K562 (cell line): ENCODE measurements around the gene RNF167. TPM values are rescaled to one million over a fixed set of nuclear protein-coding genes. Genes with fewer than 3 reads are reported as not detected.

Source experiments
- AFF1 ChIP-seq, 2 experiments: fragments of 450-650 bp; IDR thresholded peaks; 2 replicates each; pipeline ENCODE4 v1.6.1; 2018; ENCODE audit warnings: mild to moderate bottlenecking in 2 of 2, low read depth in 1 of 2; ENCODE audit not compliant: partially characterized antibody in 2 of 2
- CBX3 ChIP-seq, 2 experiments: IDR thresholded peaks; 1 replicate in 1 of 2; 2 replicates in 1 of 2; pipeline ENCODE4 v1.6.1; 2012; ENCODE audit warnings: inconsistent platforms in 2 of 2, low read length in 2 of 2, borderline replicate concordance in 1 of 2, control low read depth in 1 of 2
- FOXA3 ChIP-seq, 2 experiments: fragments of 450-650 bp in 1 of 2; sonication (generic) in 1 of 2; formaldehyde crosslinking; IDR thresholded peaks in 1 of 2; conservative IDR thresholded peaks in 1 of 2; 2 replicates each; pipeline versions ENCODE4 v1.4.0 to v1.8.0; 2020 to 2022; ENCODE audit warnings: mild to moderate bottlenecking in 2 of 2, missing genetic modification reagents in 1 of 2
- FOXP1 ChIP-seq: sonication (generic); formaldehyde crosslinking; IDR thresholded peaks from 2 replicates; pipeline ENCODE4 v1.8.0; 2022; ENCODE audit warnings: mild to moderate bottlenecking, missing genetic modification reagents
- ID3 ChIP-seq, 2 experiments: fragments of 250-450 bp in 1 of 2; fragments of 450-650 bp in 1 of 2; sonication (Bioruptor Pico) in 1 of 2; IDR thresholded peaks; 2 replicates each; pipeline versions ENCODE4 v1.6.1 to v1.8.0; 2016 to 2021; ENCODE audit warnings: mild to moderate bottlenecking in 2 of 2, moderate library complexity in 2 of 2, missing compliant biosample characterization in 1 of 2, missing genetic modification characterization in 1 of 2
- MYBL2 ChIP-seq, 2 experiments: fragments of 450-650 bp in 1 of 2; sonication (generic) in 1 of 2; formaldehyde crosslinking in 1 of 2; IDR thresholded peaks; 2 replicates each; pipeline versions ENCODE4 v1.6.1 to v1.8.1; 2017 to 2022; ENCODE audit warnings: borderline replicate concordance in 1 of 2, inconsistent platforms in 1 of 2, low read depth in 1 of 2, mild to moderate bottlenecking in 1 of 2, missing genetic modification reagents in 1 of 2, moderate library complexity in 1 of 2
- NCOA1 ChIP-seq: fragments of 450-650 bp; IDR thresholded peaks from 2 replicates; pipeline ENCODE4 v1.6.1; 2016; ENCODE audit warnings: low read depth
- NFRKB ChIP-seq: fragments of 450-650 bp; IDR thresholded peaks from 2 replicates; pipeline ENCODE4 v1.6.1; 2016; ENCODE audit warnings: low read depth
- NRF1 ChIP-seq, 2 experiments: fragments of 450-650 bp; IDR thresholded peaks in 1 of 2; conservative IDR thresholded peaks in 1 of 2; 2 replicates each; pipeline ENCODE4 v1.6.1; 2014; ENCODE audit warnings: mild to moderate bottlenecking in 2 of 2
- SMARCA4 ChIP-seq: fragments of 450-650 bp; IDR thresholded peaks from 2 replicates; pipeline ENCODE4 v1.6.1; 2016
- SPI1 ChIP-seq: IDR thresholded peaks from 2 replicates; pipeline ENCODE4 v1.6.1; 2011; ENCODE audit warnings: low read depth, low read length, control low read depth, borderline replicate concordance
- ZNF318 ChIP-seq, 2 experiments: fragments of 450-650 bp; IDR thresholded peaks; 2 replicates each; pipeline ENCODE4 v1.6.1; 2016; ENCODE audit warnings: mild to moderate bottlenecking in 2 of 2, borderline replicate concordance in 1 of 2, low read depth in 1 of 2, moderate library complexity in 1 of 2
- polyA plus RNA-seq, 8 experiments: library from polyadenylated mRNA; depleted of rRNA in 4 of 8; stranded (reverse) in 5 of 8; unstranded in 3 of 8; fragments of >200 nt; fragmentation: Nextera tagmentation in 2 of 8; fragmentation: Illumina TruSeq in 1 of 8; extraction: Ambion mirVana in 2 of 8; extraction: Trizol in 1 of 8; gene quantifications; 2 replicates each; pipeline versions ENCODE4 v1.2.1 to v1.2.3, GENCODE V29; 2011 to 2014; ENCODE audit warnings: inconsistent platforms in 1 of 8, missing spikeins in 1 of 8
- total RNA-seq, 7 experiments: library from RNA; depleted of rRNA in 6 of 7; stranded (reverse); fragments of >200 nt in 6 of 7; fragmentation: Illumina TruSeq in 2 of 7; extraction: Trizol in 2 of 7; gene quantifications; 2 replicates each; pipeline versions ENCODE4 v1.2.1 to v1.2.3, GENCODE V29; 2011 to 2021; ENCODE audit warnings: low replicate concordance in 1 of 7

Gene RNF167
- total and polyA plus RNA-seq, 9 of the 15 experiments (the other 6 are each of a cell fraction or from before 2014, with no cell fraction given): 16.5 to 143 (median 45.5) TPM

DNA sequence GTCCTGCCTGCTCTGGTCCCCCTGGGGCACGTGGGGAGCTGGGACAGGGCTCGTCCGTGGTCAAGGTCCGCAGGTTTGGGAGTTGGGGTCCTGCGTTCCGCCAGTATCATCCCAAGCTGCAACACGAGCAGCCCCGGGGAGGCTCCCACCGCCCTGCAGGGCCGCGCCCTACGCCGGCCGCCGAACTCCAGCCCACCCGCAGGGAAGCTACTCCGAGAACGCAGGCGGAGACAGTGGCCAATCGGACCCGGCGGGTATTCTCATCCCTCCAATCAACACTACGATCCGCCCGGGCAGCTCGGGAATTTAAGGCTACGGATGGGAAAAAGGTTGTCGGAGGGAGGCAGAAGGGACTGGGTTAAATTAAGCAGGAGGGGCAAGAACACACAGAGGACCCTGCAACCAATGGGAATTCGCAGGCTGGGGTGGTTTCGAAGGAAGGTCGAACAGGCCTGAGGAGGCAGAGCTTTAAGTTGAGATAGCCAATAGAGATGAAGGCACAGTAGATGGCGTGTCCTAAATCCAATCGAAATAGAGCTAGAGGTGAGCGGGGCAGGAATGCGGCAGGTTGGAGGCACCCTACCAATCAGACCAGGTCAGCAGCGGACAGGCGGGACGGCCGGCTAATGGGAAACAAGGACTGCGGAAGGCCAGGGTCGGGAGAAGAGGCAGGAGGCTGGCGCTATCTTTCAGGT is 26.9 kb downstream of the RNF167 start (continued):
- no peak for TF ChIP-seq SMARCA4
- no peak for TF ChIP-seq ID3 (CRISPR knock-in tag; IDR thresholded peaks at IDR 0.05)
- peak; percentile 70; the same call in 1 of the 2 replicates for TF ChIP-seq ID3 (tag; IDR thresholded peaks at IDR 0.05)
- no peak for TF ChIP-seq ZNF318 (IDR thresholded peaks at IDR 0.05; ENCODE audit: borderline replicate concordance in 1 of 2, low read depth in 1 of 2)
- TF ChIP-seq MYBL2 (IDR thresholded peaks at IDR 0.05; ENCODE audit: low read depth): no peak
- TF ChIP-seq MYBL2 (CRISPR knock-in tag; IDR thresholded peaks at IDR 0.05; ENCODE audit: borderline replicate concordance): no peak
- peak in 1 of 2 experiments; percentile 36; a peak in 2 of 4 replicates for TF ChIP-seq NRF1 (conservative IDR thresholded peaks at IDR 0.05 in 1 of 2, IDR thresholded peaks at IDR 0.05 in 1 of 2)
- no peak for TF ChIP-seq SPI1
- TF ChIP-seq NFRKB: no peak
- TF ChIP-seq CBX3 (IDR thresholded peaks at IDR 0.05; ENCODE audit: borderline replicate concordance in 1 of 2, low read length in 2 of 2): peak in 1 of 2 experiments; percentile 42; a peak in 1 of 3 replicates
- TF ChIP-seq NCOA1: no peak
- TF ChIP-seq AFF1 (IDR thresholded peaks at IDR 0.05; ENCODE audit: low read depth in 1 of 2, partially characterized antibody in 2 of 2): no peak
- no peak for TF ChIP-seq FOXA3 (CRISPR knock-in tag; conservative IDR thresholded peaks at IDR 0.05 in 1 of 2, IDR thresholded peaks at IDR 0.05 in 1 of 2)
- TF ChIP-seq FOXP1 (CRISPR knock-in tag): no peak
